C1 segment of cervical spinal cord (tissue), 14 donors: Measurements from ENCODE around the gene ELFN1.

Experiments
- DNase-seq, 14 donors: peaks; one replicate each; lab custom pipeline; 2025; lab: John Stamatoyannopoulos, UW

The ELFN1 gene

GRCh38 chr7:1741751-1742554 lies 71.9 kb downstream of the ELFN1 start:
- DNase-seq = no peak

- no peak for DNase-seq
Measured at GRCh38 chr7:1742555-1743303, 72.7 kb downstream of the ELFN1 start.

- no peak for DNase-seq
Measured at GRCh38 chr7:1743481-1744230, 73.6 kb downstream of the ELFN1 start.

- DNase-seq = no peak
Measured at GRCh38 chr7:1744296-1745017, 74.4 kb downstream of the ELFN1 start.

- no peak for DNase-seq
Measured at GRCh38 chr7:1745018-1745532, 75.0 kb downstream of the ELFN1 start.

GRCh38 chr7:1745576-1746490 lies 75.8 kb downstream of the ELFN1 start:
- no peak for DNase-seq

GRCh38 chr7:1746491-1746975 lies 76.5 kb downstream of the ELFN1 start:
- no peak for DNase-seq

- DNase-seq = no peak
Measured at GRCh38 chr7:1747004-1747801, 77.1 kb downstream of the ELFN1 start.

- DNase-seq = no peak
Measured at GRCh38 chr7:1748076-1748838, 78.2 kb downstream of the ELFN1 start.

GRCh38 chr7:1748839-1749173 lies 78.7 kb downstream of the ELFN1 start:
- DNase-seq = no peak

GRCh38 chr7:1749351-1749863 lies 79.3 kb downstream of the ELFN1 start:
- no peak for DNase-seq

GRCh38 chr7:1749864-1750466 lies 79.9 kb downstream of the ELFN1 start:
- peak in 1 of 14 donors; percentile 15 for DNase-seq

- no peak for DNase-seq
Measured at GRCh38 chr7:1750541-1751021, 80.5 kb downstream of the ELFN1 start.

GRCh38 chr7:1752111-1752510 lies 82.0 kb downstream of the ELFN1 start:
- DNase-seq = no peak

GRCh38 chr7:1752771-1753563 lies 82.9 kb downstream of the ELFN1 start:
- no peak for DNase-seq

GRCh38 chr7:1753564-1753867 lies 83.4 kb downstream of the ELFN1 start:
- DNase-seq = no peak

GRCh38 chr7:1754345-1754908 lies 84.3 kb downstream of the ELFN1 start:
- DNase-seq = no peak
